Stimulated activated CD4-positive, alpha-beta T cell treated with anti-CD3 and anti-CD28 coated beads, Interleukin-1b, Interleukin-23, amount 100 ng/mL, for 24 hours (primary cell): ENCODE measurements around the gene IL10.

Source experiments
- DNase-seq, 4 experiments: peaks; one replicate each; pipeline ENCODE4 v3.0.0-alpha.2; 2020; ENCODE audit warnings: low read depth in 4 of 4, low spot score in 1 of 4

Gene IL10

GRCh38 chr1:206772243-206772937 lies at the start of gene IL10:
Gene IL10 (minus strand): TSS chr1:206772494. CDS start chr1:206772435, 59 bp downstream.
- no peak for DNase-seq

DNA sequence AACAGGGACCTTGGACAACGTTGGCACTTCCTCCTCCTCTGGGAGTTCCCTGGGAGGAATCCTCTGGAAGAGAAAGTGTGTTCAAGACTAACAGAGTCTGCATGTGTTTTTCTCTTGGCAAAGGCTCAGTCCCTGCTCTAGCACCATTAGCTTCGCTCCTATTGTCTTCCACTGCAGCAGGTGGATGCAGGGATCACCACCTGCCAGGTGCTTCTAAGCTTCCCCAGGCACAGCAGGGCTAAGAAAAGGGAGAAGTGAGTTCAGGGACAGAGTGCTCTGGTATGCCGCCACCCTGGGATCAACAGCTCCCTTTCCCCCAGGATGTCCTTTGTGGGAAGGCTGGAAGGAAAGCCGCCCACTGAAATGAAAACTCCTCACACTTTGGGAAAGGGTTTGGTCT lies 49.2 kb upstream of the IL10 start:
- DNase-seq, result no peak

- DNase-seq, result no peak
Measured at GRCh38 chr1:206816390-206817287, 44.3 kb upstream of the IL10 start.

DNA sequence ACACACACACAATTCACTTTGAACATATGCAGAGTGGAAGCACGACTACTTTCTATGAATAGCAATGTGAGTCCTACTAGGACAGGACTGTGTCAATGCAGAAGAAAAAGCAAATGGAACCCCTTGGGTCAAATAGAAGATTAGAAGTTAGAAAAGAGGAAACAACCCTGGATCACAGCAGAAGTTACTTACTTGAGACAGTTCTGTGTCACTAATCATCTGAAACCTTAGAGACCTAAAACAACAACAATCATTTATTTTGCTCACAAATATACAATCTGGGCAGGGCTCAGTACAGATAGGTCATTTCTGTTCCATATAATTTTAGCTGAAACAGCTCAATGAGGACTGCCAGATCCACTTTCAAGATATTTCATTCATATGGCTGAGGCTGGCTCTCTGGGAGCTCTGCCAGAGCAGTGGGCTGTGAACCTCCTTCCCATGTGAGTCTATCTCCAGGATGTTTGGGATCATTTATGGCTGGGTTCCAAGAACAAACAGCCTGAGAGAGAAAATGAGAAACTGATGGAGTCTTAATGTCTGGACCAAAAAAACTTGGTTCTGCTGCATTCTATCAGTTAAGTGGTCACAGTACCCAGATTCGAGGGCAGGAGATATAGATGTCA lies 42.5 kb upstream of the IL10 start:
- no peak for DNase-seq

GRCh38 chr1:206812471-206812870 lies 40.2 kb upstream of the IL10 start:
- no peak for DNase-seq

DNA sequence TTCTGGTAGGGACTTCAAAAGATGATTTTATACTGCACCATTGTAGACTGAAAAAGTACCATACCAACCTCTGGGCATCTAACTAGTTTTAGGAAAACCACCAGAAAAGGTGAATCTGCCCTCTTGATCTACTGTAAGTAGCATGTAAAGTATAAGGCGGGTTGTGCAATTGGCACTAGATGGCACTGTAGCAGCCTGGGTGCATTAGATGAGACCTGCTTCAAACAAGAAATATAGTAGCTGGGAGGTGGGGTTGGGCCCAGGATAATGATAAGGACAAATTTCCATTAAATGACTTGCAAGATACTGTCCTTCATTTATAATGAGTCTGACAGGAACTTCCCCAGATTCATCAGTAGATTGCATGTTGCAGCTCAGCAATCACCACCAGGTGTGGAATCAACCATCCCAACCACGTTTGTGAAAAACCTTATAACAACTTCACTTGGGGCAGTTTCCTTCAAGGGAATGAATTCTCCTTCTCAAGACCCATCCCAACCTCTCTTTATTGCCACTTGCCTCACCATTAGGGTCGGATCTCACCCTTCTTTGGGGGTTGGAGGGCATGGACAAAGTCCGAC lies 37.3 kb upstream of the IL10 start:
- no peak for DNase-seq

DNA sequence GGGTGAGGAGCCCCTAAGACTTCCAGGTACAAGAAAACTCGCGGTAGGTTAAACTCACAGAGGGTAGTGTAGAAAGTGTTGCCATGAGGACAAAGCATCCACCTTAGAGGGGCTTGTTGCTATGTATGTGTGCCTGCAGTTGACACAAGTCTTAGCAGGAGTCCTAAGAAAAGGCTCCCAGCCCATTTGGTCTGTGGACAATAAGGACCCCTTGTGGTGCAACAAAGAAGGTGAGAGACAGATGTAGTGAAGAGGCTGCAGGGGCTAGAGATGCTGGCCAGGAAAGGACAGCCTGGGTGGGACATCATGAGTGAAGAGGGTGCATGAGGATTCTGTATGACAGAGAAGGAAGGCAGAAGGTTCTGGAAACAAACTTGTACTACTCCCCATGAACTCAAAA lies 36.3 kb upstream of the IL10 start:
- no peak for DNase-seq

GRCh38 chr1:206805357-206805756 lies 33.1 kb upstream of the IL10 start:
- no peak for DNase-seq

- DNase-seq, result no peak
Measured at GRCh38 chr1:206804156-206804737, 32.0 kb upstream of the IL10 start.

DNA sequence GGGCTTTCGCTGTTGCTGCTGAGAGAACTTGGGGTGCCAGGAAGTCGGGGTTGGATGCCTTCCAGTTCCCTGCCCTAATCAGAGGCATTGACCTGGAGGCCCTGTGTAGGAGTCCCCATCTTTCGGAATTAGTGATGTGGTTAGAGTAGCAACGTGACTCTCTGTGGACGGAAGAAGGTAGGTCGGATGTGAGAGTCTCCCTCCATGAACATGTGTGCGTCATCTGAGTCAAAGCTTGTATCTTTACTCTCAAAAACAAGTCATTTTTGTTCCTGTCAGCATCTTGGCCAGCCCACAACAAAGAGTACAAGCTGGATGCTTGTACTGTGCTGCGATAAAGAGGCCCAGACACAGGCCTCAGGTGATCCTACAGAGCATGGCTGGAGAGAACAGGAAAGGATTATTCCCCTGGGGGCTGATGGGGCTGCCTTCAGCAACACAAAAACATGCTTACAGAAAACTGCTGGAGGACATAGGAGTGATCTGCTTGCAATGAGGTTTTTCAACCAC lies 31.0 kb upstream of the IL10 start:
- peak in 3 of 4 experiments; percentile 37 to 59 (median 48) for DNase-seq

- no peak for DNase-seq
Measured at GRCh38 chr1:206802401-206802800, 30.1 kb upstream of the IL10 start.

GRCh38 chr1:206801467-206801866 lies 29.2 kb upstream of the IL10 start:
- DNase-seq, result no peak

GRCh38 chr1:206800891-206801290 lies 28.6 kb upstream of the IL10 start:
- DNase-seq, result no peak

- no peak for DNase-seq
Measured at GRCh38 chr1:206800411-206800810, 28.1 kb upstream of the IL10 start.

- no peak for DNase-seq
Measured at GRCh38 chr1:206799311-206799710, 27.0 kb upstream of the IL10 start.

GRCh38 chr1:206798384-206798996 lies 26.2 kb upstream of the IL10 start:
- no peak for DNase-seq

GRCh38 chr1:206797534-206798383 lies 25.5 kb upstream of the IL10 start:
- no peak for DNase-seq

DNA sequence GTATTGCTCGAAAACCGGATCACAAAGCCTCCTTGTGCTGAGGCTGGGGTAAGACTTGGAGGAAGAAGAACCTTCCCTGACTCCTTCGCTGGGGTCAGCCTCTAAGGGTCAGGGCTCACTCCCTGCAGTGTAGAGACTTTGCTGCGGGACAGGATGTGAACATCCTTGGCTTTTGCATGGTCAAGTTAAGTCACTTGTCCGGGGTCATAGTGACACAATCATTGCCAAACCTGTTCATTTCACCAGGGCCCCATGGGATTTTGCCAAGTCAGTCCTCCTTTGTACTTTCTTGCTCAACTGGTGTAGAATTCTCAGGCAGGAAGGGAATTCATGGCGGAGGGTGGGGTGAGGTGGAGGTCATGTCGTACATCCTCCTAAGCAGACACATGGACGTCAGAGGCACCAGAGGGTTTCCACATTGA lies 24.7 kb upstream of the IL10 start:
- no peak for DNase-seq

DNA sequence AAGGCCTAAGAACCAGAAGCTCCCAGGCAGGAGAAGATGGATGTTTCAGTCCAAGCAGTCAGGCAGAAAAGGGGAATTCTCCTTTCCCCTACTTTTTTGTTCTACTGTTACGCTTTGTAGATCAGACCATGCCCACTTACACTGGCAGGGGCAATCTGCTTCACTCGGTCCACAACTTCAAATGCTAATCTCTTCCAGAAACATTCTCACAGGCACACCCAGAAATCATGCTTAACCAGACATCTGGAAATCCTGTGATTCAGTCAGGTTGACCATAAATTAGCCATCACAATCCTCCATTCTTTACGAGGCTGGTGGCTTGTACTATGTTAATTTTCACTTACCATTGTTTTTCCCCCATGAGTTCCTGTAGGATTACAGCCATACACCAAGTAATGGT lies 23.8 kb upstream of the IL10 start:
- no peak for DNase-seq
